IMR-90 (cell line): ENCODE measurements around the gene ADD2. TPM values are rescaled to one million over a fixed set of nuclear protein-coding genes. Genes with fewer than 3 reads are reported as not detected.

Source experiments
- ATAC-seq: fragments of 200-7000 bp; cut with Tn5 transposase; 2 replicates; pipeline ENCODE4 v1.9.1; 2020; ENCODE audit warnings: low read depth, mild to moderate bottlenecking, moderate library complexity
- BruUV-seq: library from RNA; stranded (reverse); fragments of 400-500 nt; replicated peaks from 2 replicates; lab custom pipeline; 2021; lab: Mats Ljungman, UMichigan
- CTCF ChIA-PET: fragments of 300-600 bp; formaldehyde crosslinking; extraction: SDS; loops from one replicate; lab custom pipeline; 2021; ENCODE audit warnings: antibody characterized with exemption; lab: Yijun Ruan, JAX
- POLR2A ChIA-PET: fragments of 300-600 bp; sonication (Branson Sonifier 250); formaldehyde crosslinking; loops from one replicate; lab custom pipeline; 2022; ENCODE audit warnings: antibody characterized with exemption; ENCODE audit not compliant: unreplicated experiment; lab: Charles Lee
- DNase-seq: peaks from one replicate; pipeline ENCODE4 v3.0.0; 2013
- H2AFZ ChIP-seq: replicated peaks from 2 replicates; pipeline ENCODE3; 2013; ENCODE audit warnings: low read length, mild to moderate bottlenecking; ENCODE audit not compliant: poor library complexity
- H2AK5ac ChIP-seq: 2 replicates; pipeline ENCODE4 v1.6.1; 2013; ENCODE audit warnings: low read depth, low read length, inconsistent platforms
- H2AK9ac ChIP-seq: replicated peaks from 2 replicates; pipeline ENCODE3; 2013; ENCODE audit warnings: mild to moderate bottlenecking, low read depth, low read length, moderate library complexity; ENCODE audit not compliant: poor library complexity
- H2BK120ac ChIP-seq: 2 replicates; pipeline ENCODE4 v1.6.1; 2013; ENCODE audit warnings: low read depth, low read length, inconsistent platforms
- H2BK15ac ChIP-seq: 3 replicates; pipeline ENCODE4 v1.6.1; 2013; ENCODE audit warnings: low read depth, low read length, inconsistent platforms
- H2BK20ac ChIP-seq: 2 replicates; pipeline ENCODE4 v1.6.1; 2013; ENCODE audit warnings: low read depth, mild to moderate bottlenecking, inconsistent platforms, low read length, moderate library complexity
- H2BK5ac ChIP-seq: 2 replicates; pipeline ENCODE4 v1.6.1; 2013; ENCODE audit warnings: mild to moderate bottlenecking, low read depth, low read length, inconsistent platforms; ENCODE audit not compliant: poor library complexity, severe bottlenecking
- H3K14ac ChIP-seq: replicated peaks from 2 replicates; pipeline ENCODE4 v1.6.1; 2013; ENCODE audit warnings: low read depth, low read length, inconsistent platforms
- H3K18ac ChIP-seq: 2 replicates; pipeline ENCODE4 v1.6.1; 2013; ENCODE audit warnings: low read depth, low read length, control low read depth
- H3K23ac ChIP-seq: 2 replicates; pipeline ENCODE4 v1.6.1; 2013; ENCODE audit warnings: low read depth, low read length, inconsistent platforms
- H3K27ac ChIP-seq: 2 replicates; pipeline ENCODE4 v1.5.1; 2013; ENCODE audit warnings: mild to moderate bottlenecking, control low read depth, low read length; ENCODE audit not compliant: insufficient read depth
- H3K27me3 ChIP-seq: 2 replicates; pipeline ENCODE4 v1.6.1; 2013; ENCODE audit warnings: low read length; ENCODE audit not compliant: control insufficient read depth, insufficient read depth
- H3K36me3 ChIP-seq: 2 replicates; pipeline ENCODE4 v1.6.1; 2013; ENCODE audit warnings: low read length, mixed read lengths; ENCODE audit not compliant: control insufficient read depth, insufficient read depth
- H3K4ac ChIP-seq: 2 replicates; pipeline ENCODE4 v1.6.1; 2013; ENCODE audit warnings: low read depth, low read length, inconsistent platforms
- H3K4me1 ChIP-seq: 2 replicates; pipeline ENCODE4 v1.6.1; 2013; ENCODE audit warnings: low read length, mixed read lengths; ENCODE audit not compliant: control insufficient read depth, insufficient read depth
- H3K4me2 ChIP-seq: 2 replicates; pipeline ENCODE4 v1.6.1; 2013; ENCODE audit warnings: low read depth, mild to moderate bottlenecking, control low read depth, low read length, moderate library complexity
- H3K4me3 ChIP-seq: 2 replicates; pipeline ENCODE4 v1.5.1; 2013; ENCODE audit warnings: low read depth, mild to moderate bottlenecking, control low read depth, low read length, moderate library complexity; ENCODE audit not compliant: insufficient read depth
- H3K56ac ChIP-seq: 2 replicates; pipeline ENCODE4 v1.6.1; 2013; ENCODE audit warnings: low read length, inconsistent platforms; ENCODE audit not compliant: insufficient read depth; ENCODE audit errors: extremely low read depth
- H3K79me1 ChIP-seq, 2 experiments: 2 replicates each; pipeline ENCODE4 v1.6.1; 2013; ENCODE audit warnings: low read length in 2 of 2, inconsistent platforms in 1 of 2, low read depth in 1 of 2
- H3K9ac ChIP-seq: 2 replicates; pipeline ENCODE4 v1.6.1; 2013; ENCODE audit warnings: low read depth, low read length, control low read depth
- H3K9me1 ChIP-seq: 2 replicates; pipeline ENCODE4 v1.6.1; 2013; ENCODE audit warnings: low read length, inconsistent platforms; ENCODE audit not compliant: insufficient read depth
- H3K9me3 ChIP-seq: 2 replicates; pipeline ENCODE4 v1.6.1; 2013; ENCODE audit warnings: low read length; ENCODE audit not compliant: control insufficient read depth, insufficient read depth
- H4K20me1 ChIP-seq: 2 replicates; pipeline ENCODE4 v1.6.1; 2013; ENCODE audit warnings: low read length, inconsistent platforms; ENCODE audit not compliant: insufficient read depth
- H4K5ac ChIP-seq: 2 replicates; pipeline ENCODE4 v1.6.1; 2013; ENCODE audit warnings: mild to moderate bottlenecking, low read depth, low read length, control low read depth
- H4K8ac ChIP-seq, 2 experiments: 2 replicates each; pipeline ENCODE4 v1.6.1; 2013; ENCODE audit warnings: low read depth in 2 of 2, low read length in 2 of 2, control low read depth in 1 of 2, inconsistent platforms in 1 of 2
- H4K91ac ChIP-seq: 2 replicates; pipeline ENCODE4 v1.6.1; 2013; ENCODE audit warnings: low read depth, low read length, inconsistent platforms; ENCODE audit not compliant: insufficient read depth
- BHLHE40 ChIP-seq: fragments of 150-350 bp; IDR thresholded peaks from 2 replicates; pipeline ENCODE4 v1.6.1; 2016; ENCODE audit warnings: mild to moderate bottlenecking, low read depth, low read length
- CHD1 ChIP-seq: IDR thresholded peaks from 2 replicates; pipeline ENCODE4 v1.6.1; 2012; ENCODE audit warnings: low read depth, low read length, improper control_type of control experiment
- ELK1 ChIP-seq: fragments of 150-350 bp; IDR thresholded peaks from 2 replicates; pipeline ENCODE4 v1.6.1; 2016; ENCODE audit warnings: low read depth, mild to moderate bottlenecking, low read length, moderate library complexity, borderline replicate concordance
- FOS ChIP-seq: fragments of 150-350 bp; IDR thresholded peaks from 2 replicates; pipeline ENCODE4 v1.6.1; 2016; ENCODE audit warnings: low read depth, low read length
- MAFK ChIP-seq: IDR thresholded peaks from 2 replicates; pipeline ENCODE4 v1.6.1; 2012; ENCODE audit warnings: low read depth, low read length, improper control_type of control experiment
- MAZ ChIP-seq: IDR thresholded peaks from 2 replicates; pipeline ENCODE4 v1.6.1; 2012; ENCODE audit warnings: low read depth, mild to moderate bottlenecking, low read length, improper control_type of control experiment, moderate library complexity, borderline replicate concordance
- MXI1 ChIP-seq: IDR thresholded peaks from 2 replicates; pipeline ENCODE4 v1.6.1; 2012; ENCODE audit warnings: low read depth, mild to moderate bottlenecking, low read length, moderate library complexity, borderline replicate concordance
- NFE2L2 ChIP-seq: fragments of 150-350 bp; IDR thresholded peaks from 2 replicates; pipeline ENCODE4 v1.6.1; 2016; ENCODE audit warnings: low read depth, mild to moderate bottlenecking, low read length
- POLR2A ChIP-seq: IDR thresholded peaks from 2 replicates; pipeline ENCODE4 v1.6.1; 2012; ENCODE audit warnings: mild to moderate bottlenecking, low read depth, low read length
- RAD21 ChIP-seq: IDR thresholded peaks from 2 replicates; pipeline ENCODE4 v1.6.1; 2012; ENCODE audit warnings: low read length, improper control_type of control experiment
- RCOR1 ChIP-seq: IDR thresholded peaks from 2 replicates; pipeline ENCODE4 v1.6.1; 2012; ENCODE audit warnings: mild to moderate bottlenecking, low read length, improper control_type of control experiment; ENCODE audit not compliant: insufficient replicate concordance
- RFX5 ChIP-seq: IDR thresholded peaks from 2 replicates; pipeline ENCODE4 v1.8.0; 2012; ENCODE audit warnings: low read depth, mild to moderate bottlenecking, low read length, moderate library complexity
- SMC3 ChIP-seq: fragments of 150-350 bp; IDR thresholded peaks from 2 replicates; pipeline ENCODE4 v1.6.1; 2016; ENCODE audit warnings: low read depth, mild to moderate bottlenecking, antibody characterized with exemption, low read length, moderate library complexity
- WGBS, 2 experiments: methylation state at CpG; one replicate each; pipeline versions ENCODE4 v1.1.5 to v1.1.7; 2013; ENCODE audit warnings: missing lambda C conversion rate in 2 of 2; ENCODE audit not compliant: insufficient read length in 1 of 2; ENCODE audit errors: extremely low coverage in 2 of 2; 5-methylcytosine and 5-hydroxymethylcytosine counted together
- dilution Hi-C: fragments of 300-500 bp; cut with HindIII; formaldehyde crosslinking; loops from one replicate; pipeline ENCODE4 v1.14.3; 2018; ENCODE audit warnings: low sequenced_read_pairs; ENCODE audit not compliant: unreplicated experiment
- in situ Hi-C: fragments of 300-500 bp; cut with MboI; formaldehyde crosslinking; loops from 3 replicates; pipeline ENCODE4 v1.14.3; 2019; ENCODE audit warnings: low sequenced_read_pairs, inconsistent platforms, mixed read lengths
- intact Hi-C: fragments of 100-400 bp; cut with micrococcal nuclease; formaldehyde crosslinking; loops from 2 replicates; pipeline ENCODE4 v1.10.0; 2022
- polyA plus RNA-seq, 3 experiments: library from polyadenylated mRNA; depleted of rRNA; stranded (reverse); fragments of >200 nt; gene quantifications; 2 replicates each; pipeline ENCODE4 v1.2.3, GENCODE V29; 2012; ENCODE audit warnings: low replicate concordance in 1 of 3
- total RNA-seq: library from RNA; depleted of rRNA; stranded (reverse); fragments of >200 nt; gene quantifications from 2 replicates; pipeline ENCODE4 v1.2.3, GENCODE V29; 2012
- TF ChIP-seq, protein P1 (sequence below): fragments of 150-350 bp; IDR thresholded peaks from 2 replicates; pipeline ENCODE4 v1.6.1; 2017; ENCODE audit warnings: mild to moderate bottlenecking, antibody characterized with exemption, low read length, low read depth
- TF ChIP-seq, protein P2 (sequence below): conservative IDR thresholded peaks from 2 replicates; pipeline ENCODE4 v1.5.1; 2012; ENCODE audit warnings: mild to moderate bottlenecking, low read depth, low read length, improper control_type of control experiment

ADD2 gene
- total and polyA plus RNA-seq, 2 of the 4 experiments (the other 2 are of a cell fraction) = not detected

DNA sequence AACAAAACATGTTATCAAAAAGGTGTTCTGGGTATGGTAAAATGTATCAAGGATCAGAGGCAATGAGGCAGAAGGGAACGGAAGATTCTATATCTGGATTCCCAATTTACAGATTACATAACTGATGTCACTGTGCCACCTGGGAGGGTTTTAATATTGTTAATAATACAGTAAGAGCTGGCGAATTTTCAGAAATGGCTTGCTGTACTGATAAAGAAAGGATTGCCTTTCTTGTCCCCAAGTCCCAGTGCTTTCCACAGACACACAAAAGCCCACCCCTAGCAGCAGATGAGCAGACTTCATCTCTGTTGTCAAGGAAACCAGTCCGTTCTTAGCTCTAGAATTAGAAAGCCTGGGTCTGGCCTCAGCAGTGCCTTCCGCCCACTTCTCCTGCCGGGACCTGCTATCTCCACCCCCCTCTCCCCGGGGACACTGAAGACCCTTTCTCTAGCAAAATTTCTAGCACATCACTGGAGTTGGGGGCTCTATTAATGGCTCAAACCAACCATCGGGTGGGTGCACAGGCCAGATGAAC is 34.3 kb downstream of the ADD2 start:
- intact Hi-C loops (no loop called here), dilution Hi-C loops (no loop called here), in situ Hi-C loops (no loop called here)
- no peak overlapping the region for H2BK20ac ChIP-seq
- no peak for TF ChIP-seq RAD21
- TF ChIP-seq RCOR1 = no peak
- TF ChIP-seq, protein P1, sequence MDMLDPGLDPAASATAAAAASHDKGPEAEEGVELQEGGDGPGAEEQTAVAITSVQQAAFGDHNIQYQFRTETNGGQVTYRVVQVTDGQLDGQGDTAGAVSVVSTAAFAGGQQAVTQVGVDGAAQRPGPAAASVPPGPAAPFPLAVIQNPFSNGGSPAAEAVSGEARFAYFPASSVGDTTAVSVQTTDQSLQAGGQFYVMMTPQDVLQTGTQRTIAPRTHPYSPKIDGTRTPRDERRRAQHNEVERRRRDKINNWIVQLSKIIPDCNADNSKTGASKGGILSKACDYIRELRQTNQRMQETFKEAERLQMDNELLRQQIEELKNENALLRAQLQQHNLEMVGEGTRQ = no peak
- TF ChIP-seq POLR2A = no peak
- TF ChIP-seq, protein P2, sequence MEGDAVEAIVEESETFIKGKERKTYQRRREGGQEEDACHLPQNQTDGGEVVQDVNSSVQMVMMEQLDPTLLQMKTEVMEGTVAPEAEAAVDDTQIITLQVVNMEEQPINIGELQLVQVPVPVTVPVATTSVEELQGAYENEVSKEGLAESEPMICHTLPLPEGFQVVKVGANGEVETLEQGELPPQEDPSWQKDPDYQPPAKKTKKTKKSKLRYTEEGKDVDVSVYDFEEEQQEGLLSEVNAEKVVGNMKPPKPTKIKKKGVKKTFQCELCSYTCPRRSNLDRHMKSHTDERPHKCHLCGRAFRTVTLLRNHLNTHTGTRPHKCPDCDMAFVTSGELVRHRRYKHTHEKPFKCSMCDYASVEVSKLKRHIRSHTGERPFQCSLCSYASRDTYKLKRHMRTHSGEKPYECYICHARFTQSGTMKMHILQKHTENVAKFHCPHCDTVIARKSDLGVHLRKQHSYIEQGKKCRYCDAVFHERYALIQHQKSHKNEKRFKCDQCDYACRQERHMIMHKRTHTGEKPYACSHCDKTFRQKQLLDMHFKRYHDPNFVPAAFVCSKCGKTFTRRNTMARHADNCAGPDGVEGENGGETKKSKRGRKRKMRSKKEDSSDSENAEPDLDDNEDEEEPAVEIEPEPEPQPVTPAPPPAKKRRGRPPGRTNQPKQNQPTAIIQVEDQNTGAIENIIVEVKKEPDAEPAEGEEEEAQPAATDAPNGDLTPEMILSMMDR = no peak
- no peak for TF ChIP-seq ELK1
- no peak for TF ChIP-seq FOS
- TF ChIP-seq CHD1 = no peak
- no peak for TF ChIP-seq MXI1
- TF ChIP-seq BHLHE40 = no peak
- TF ChIP-seq SMC3 = no peak
- TF ChIP-seq NFE2L2 = no peak
- TF ChIP-seq MAFK = no peak
- TF ChIP-seq RFX5 = no peak
- no peak for TF ChIP-seq MAZ
- no peak overlapping the region for H3K4me3 ChIP-seq
- no peak overlapping the region for H2AK9ac ChIP-seq
- H3K36me3 ChIP-seq = no peaks in the 10 kb centered on the region
- ChIA-PET POLR2A (no interaction called here), CTCF (no interaction called here)
- no peak overlapping the region for H2AFZ ChIP-seq
- no peaks in the 10 kb centered on the region for H3K4me1 ChIP-seq
- no peak overlapping the region for H3K18ac ChIP-seq
- H3K4ac ChIP-seq = no peak overlapping the region
- H4K8ac ChIP-seq = no peak overlapping the region
- WGBS, 2 experiments = no CpG with 5 or more reads among the region's 7 CpGs
- H4K5ac ChIP-seq = no peak overlapping the region
- no peaks in the 10 kb centered on the region for H4K20me1 ChIP-seq
- no peak overlapping the region for H3K4me2 ChIP-seq
- no peak overlapping the region for H2BK15ac ChIP-seq
- no peak overlapping the region for H3K9ac ChIP-seq
- H2BK5ac ChIP-seq = no peak overlapping the region
- peaks cover 4% of the 10 kb centered on the region for H3K27me3 ChIP-seq
- no peak overlapping the region for H2BK120ac ChIP-seq
- no peak overlapping the region for H4K91ac ChIP-seq
- no peak overlapping the region for H3K14ac ChIP-seq
- H3K23ac ChIP-seq = no peak overlapping the region
- H3K27ac ChIP-seq = no peak overlapping the region
- DNase-seq = no peak
- H3K9me1 ChIP-seq = no peaks in the 10 kb centered on the region
- ATAC-seq = no peak
- no TSS peak for BruUV-seq
- H3K56ac ChIP-seq = no peak overlapping the region
- no peak overlapping the region for H2AK5ac ChIP-seq
- H3K9me3 ChIP-seq = no peaks in the 10 kb centered on the region
- H3K79me1 ChIP-seq = no peaks in the 10 kb centered on the region
